ENCODE results near the gene APBA1. TPM values are rescaled to one million over a fixed set of nuclear protein-coding genes. Genes with fewer than 3 reads are reported as not detected.
A peak's percentile ranks its signal among the peaks of the same experiment; 100 is the strongest.

Gene APBA1
- total and polyA plus RNA-seq, 2 of the 4 experiments (the other 2 are of a cell fraction), result 3.8 to 5.1 TPM

GRCh38 chr9:69395718-69396117 is 276.5 kb downstream of the APBA1 start:
- H3K23ac ChIP-seq (ENCODE audit: low read depth, low read length), result no peak overlapping the region
- H3K4ac ChIP-seq (ENCODE audit: low read depth, low read length), result no peak overlapping the region
- no peaks in the 10 kb centered on the region for H3K4me1 ChIP-seq (ENCODE audit: control insufficient read depth, insufficient read depth, low read length)
- H3K4me3 ChIP-seq (ENCODE audit: insufficient read depth, low read depth, low read length), result no peak overlapping the region
- H2BK20ac ChIP-seq (ENCODE audit: low read depth, low read length), result no peak overlapping the region
- H3K79me1 ChIP-seq (ENCODE audit: low read depth in 1 of 2, low read length in 2 of 2), result no peaks in the 10 kb centered on the region
- CTCF ChIA-PET, result no interaction called here
- no peak for DNase-seq
- no peaks in the 10 kb centered on the region for H3K9me3 ChIP-seq (ENCODE audit: control insufficient read depth, insufficient read depth, low read length)
- TF ChIP-seq RCOR1 (IDR thresholded peaks at IDR 0.05; ENCODE audit: insufficient replicate concordance, low read length) (no peak), RFX5 (IDR thresholded peaks at IDR 0.05; ENCODE audit: low read depth, low read length) (no peak), CEBPB (IDR thresholded peaks at IDR 0.05; ENCODE audit: low read depth, low read length) (no peak), BHLHE40 (IDR thresholded peaks at IDR 0.05; ENCODE audit: low read depth, low read length) (no peak), FOS (IDR thresholded peaks at IDR 0.05; ENCODE audit: low read depth, low read length) (no peak), MXI1 (IDR thresholded peaks at IDR 0.05; ENCODE audit: borderline replicate concordance, low read depth, low read length) (no peak)
- H3K36me3 ChIP-seq (ENCODE audit: control insufficient read depth, insufficient read depth, low read length), result no peaks in the 10 kb centered on the region
- no peak overlapping the region for H3K14ac ChIP-seq (replicated peaks; ENCODE audit: low read depth, low read length)
- H2AK5ac ChIP-seq (ENCODE audit: low read depth, low read length), result no peak overlapping the region
- H2BK15ac ChIP-seq (ENCODE audit: low read depth, low read length), result no peak overlapping the region
- H2AK9ac ChIP-seq (replicated peaks; ENCODE audit: low read depth, low read length, poor library complexity), result no peak overlapping the region
- H2BK120ac ChIP-seq (ENCODE audit: low read depth, low read length), result no peak overlapping the region
- BruUV-seq (replicated peaks), result no TSS peak
- H2BK5ac ChIP-seq (ENCODE audit: low read depth, low read length, poor library complexity, severe bottlenecking), result no peak overlapping the region
- H3K27me3 ChIP-seq (ENCODE audit: control insufficient read depth, insufficient read depth, low read length), result peaks cover 6% of the 10 kb centered on the region
- H3K9ac ChIP-seq (ENCODE audit: low read depth, low read length), result no peak overlapping the region
- H3K56ac ChIP-seq (ENCODE audit: extremely low read depth, insufficient read depth, low read length), result no peak overlapping the region
- H4K8ac ChIP-seq (ENCODE audit: low read depth in 2 of 2, low read length in 2 of 2), result no peak overlapping the region
- no peak overlapping the region for H3K27ac ChIP-seq (ENCODE audit: insufficient read depth, low read length)
- H2AFZ ChIP-seq (replicated peaks; ENCODE audit: low read length, poor library complexity), result peak overlapping the region; percentile 11
- in situ Hi-C loops (cut with MboI; ENCODE audit: low sequenced_read_pairs) (no loop called here), dilution Hi-C loops (cut with HindIII; ENCODE audit: low sequenced_read_pairs, unreplicated experiment) (no loop called here), intact Hi-C loops (cut with micrococcal nuclease) (no loop called here)
- no CpG with 5 or more reads among the region's 5 CpGs for WGBS, 2 experiments (ENCODE audit: extremely low coverage in 2 of 2, insufficient read length in 1 of 2)
- H3K18ac ChIP-seq (ENCODE audit: low read depth, low read length), result no peak overlapping the region
- no peak overlapping the region for H3K4me2 ChIP-seq (ENCODE audit: low read depth, low read length)
- H4K20me1 ChIP-seq (ENCODE audit: insufficient read depth, low read length), result no peaks in the 10 kb centered on the region
- H4K91ac ChIP-seq (ENCODE audit: insufficient read depth, low read depth, low read length), result no peak overlapping the region
- POLR2A ChIA-PET (ENCODE audit: unreplicated experiment), result no interaction called here
- no peaks in the 10 kb centered on the region for H3K9me1 ChIP-seq (ENCODE audit: insufficient read depth, low read length)
- ATAC-seq (ENCODE audit: low read depth), result no peak
- no peak overlapping the region for H4K5ac ChIP-seq (ENCODE audit: low read depth, low read length)

All from IMR-90 (cell line).